Prostate gland (tissue), 2 donors: ENCODE measurements around the gene HMMR. TPM values are rescaled to one million over a fixed set of nuclear protein-coding genes. Genes with fewer than 3 reads are reported as not detected.

Experiments used
- DNase-seq: peaks from one replicate; pipeline ENCODE4 v3.0.0-alpha.2; 2019; ENCODE audit warnings: low spot score
- H3K27ac ChIP-seq, 2 donors: fragments of 200-600 bp; sonication (generic); 2 replicates each; pipeline ENCODE4 v1.5.1; 2017 to 2019
- H3K27me3 ChIP-seq: fragments of 200-600 bp; sonication (generic); replicated peaks from 2 replicates; pipeline ENCODE4 v1.5.1; 2019; ENCODE audit not compliant: insufficient read depth
- H3K36me3 ChIP-seq, 2 donors: fragments of 200-600 bp; sonication (generic); 1 replicate in 1 of 2; 2 replicates in 1 of 2; pipeline versions ENCODE4 v1.5.1 to v1.8.1; 2017 to 2019
- H3K4me1 ChIP-seq: fragments of 200-600 bp; sonication (generic); replicated peaks from 2 replicates; pipeline ENCODE4 v1.5.1; 2019
- H3K4me3 ChIP-seq, 2 donors: fragments of 200-600 bp; sonication (generic); 2 replicates each; pipeline ENCODE4 v1.5.1; 2017 to 2019
- H3K9me3 ChIP-seq: fragments of 200-600 bp; sonication (generic); 2 replicates; pipeline ENCODE4 v1.5.1; 2017
- CTCF ChIP-seq, 4 experiments: fragments of 200-600 bp in 2 of 4; fragments of 450-650 bp in 2 of 4; sonication (generic) in 2 of 4; IDR thresholded peaks; 1 replicate in 3 of 4; 2 replicates in 1 of 4; pipeline ENCODE4 v1.5.1; 2016 to 2019; ENCODE audit warnings: antibody characterized with exemption in 4 of 4, mild to moderate bottlenecking in 2 of 4, moderate library complexity in 2 of 4
- POLR2A ChIP-seq: fragments of 450-650 bp; IDR thresholded peaks from one replicate; pipeline ENCODE4 v1.6.1; 2016; ENCODE audit warnings: antibody characterized with exemption, mild to moderate bottlenecking
- POLR2AphosphoS5 ChIP-seq: sonication (generic); formaldehyde crosslinking; IDR thresholded peaks from one replicate; pipeline ENCODE4 v1.6.1; 2017; ENCODE audit warnings: antibody characterized with exemption
- WGBS: methylation state at CpG from one replicate; pipeline ENCODE4 v1.1.5; 2018; 5-methylcytosine and 5-hydroxymethylcytosine counted together
- intact Hi-C: fragments of 100-400 bp; cut with DNase I; formaldehyde crosslinking; loops from one replicate; pipeline ENCODE4 v1.14.2; 2022
- total RNA-seq, 2 donors: library from RNA; depleted of rRNA; stranded (reverse); fragments of >200 nt; gene quantifications; one replicate each; pipeline ENCODE4 v1.1.0, GENCODE V29; 2016

The HMMR gene
- total RNA-seq, 2 donors from 2014 or later: 1.7 to 1.8 TPM

- DNase-seq: no peak
- intact Hi-C loops: no loop called here
These were observed 19.5 kb upstream of the HMMR start for GRCh38 chr5:163440954-163441353.

GRCh38 chr5:163444526-163444925, 15.9 kb upstream of the HMMR start:
- H3K4me1 ChIP-seq: peaks cover 4% of the 10 kb centered on the region
- H3K36me3 ChIP-seq: no peaks in the 10 kb centered on the region
- TF ChIP-seq POLR2A (no peak), POLR2AphosphoS5 (no peak), CTCF (IDR thresholded peaks at IDR 0.05) (no peak)
- intact Hi-C loops: no loop called here
- DNase-seq: no peak
- 90% methylated on average over 1 of the region's 1 CpG for WGBS
- no peak overlapping the region for H3K4me3 ChIP-seq
- no peaks in the 10 kb centered on the region for H3K9me3 ChIP-seq
- H3K27me3 ChIP-seq: no peaks in the 10 kb centered on the region
- H3K27ac ChIP-seq: no peak overlapping the region

More at GRCh38 chr5:163440954-163441353, 19.5 kb upstream of the HMMR start:
- Histone ChIP-seq H3K4me1 (peaks cover 4% of the 10 kb centered on the region), H3K36me3 (no peaks in the 10 kb centered on the region), H3K27ac (peak overlapping the region in 1 of 2 donors; percentile 62), H3K4me3 (no peak overlapping the region), H3K9me3 (no peaks in the 10 kb centered on the region), H3K27me3 (no peaks in the 10 kb centered on the region)
- 59% methylated on average over 3 of the region's 3 CpGs for WGBS
- TF ChIP-seq CTCF (IDR thresholded peaks at IDR 0.05) (no peak), POLR2AphosphoS5 (peak; percentile 59), POLR2A (no peak)

DNA sequence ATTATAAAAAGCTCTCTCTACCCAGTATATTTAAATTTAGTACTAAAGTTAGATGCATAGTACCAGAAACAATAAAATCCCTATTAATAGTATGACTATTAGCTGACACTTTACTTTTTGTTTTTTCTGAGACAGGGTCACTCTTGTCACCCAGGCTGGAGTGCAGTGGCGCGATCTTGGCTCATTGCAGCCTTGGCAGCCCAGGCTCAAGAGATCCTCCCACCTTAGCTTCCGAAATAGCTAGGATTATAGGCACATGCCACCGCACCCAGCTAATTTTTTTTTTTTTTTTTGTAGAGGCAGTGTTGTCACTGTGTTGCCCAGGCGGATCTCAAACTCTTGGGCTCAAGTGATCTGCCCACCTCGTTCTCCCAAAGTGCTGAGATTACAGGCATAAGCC, 15.1 kb upstream of the HMMR start:
- Histone ChIP-seq H3K27me3 (no peaks in the 10 kb centered on the region), H3K36me3 (no peaks in the 10 kb centered on the region), H3K4me3 (no peak overlapping the region), H3K27ac (no peak overlapping the region), H3K9me3 (no peaks in the 10 kb centered on the region), H3K4me1 (no peaks in the 10 kb centered on the region)
- TF ChIP-seq POLR2A (no peak), POLR2AphosphoS5 (no peak), CTCF (IDR thresholded peaks at IDR 0.05) (no peak)
- WGBS: 90% methylated on average over 6 of the region's 6 CpGs
- intact Hi-C loops: no loop called here
- no peak for DNase-seq

DNA sequence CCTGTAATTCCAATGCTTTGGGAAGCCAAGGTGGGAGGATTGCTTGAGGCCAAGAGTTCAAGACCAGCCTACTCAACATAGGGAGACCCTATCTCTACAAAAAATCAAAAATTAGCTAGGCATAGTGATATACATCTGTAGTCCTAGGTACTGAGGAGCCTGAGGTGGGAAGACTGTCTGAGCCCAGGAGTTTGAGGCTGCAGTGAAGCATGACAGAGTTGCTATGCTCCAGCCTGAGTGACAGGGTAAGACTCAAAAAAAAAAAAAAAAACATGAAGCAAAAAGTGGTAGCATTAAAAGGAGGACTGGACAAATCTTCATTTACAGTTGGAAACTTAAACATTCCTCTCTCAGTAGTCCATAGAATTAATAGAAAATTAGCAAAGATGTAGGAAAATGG, 13.2 kb upstream of the HMMR start:
- no peaks in the 10 kb centered on the region for H3K27me3 ChIP-seq
- H3K9me3 ChIP-seq: no peaks in the 10 kb centered on the region
- intact Hi-C loops: no loop called here
- H3K27ac ChIP-seq: no peak overlapping the region
- no peak for DNase-seq
- H3K36me3 ChIP-seq: no peaks in the 10 kb centered on the region
- H3K4me1 ChIP-seq: no peaks in the 10 kb centered on the region
- no peak overlapping the region for H3K4me3 ChIP-seq
- TF ChIP-seq CTCF (IDR thresholded peaks at IDR 0.05) (no peak), POLR2A (no peak), POLR2AphosphoS5 (no peak)

DNA sequence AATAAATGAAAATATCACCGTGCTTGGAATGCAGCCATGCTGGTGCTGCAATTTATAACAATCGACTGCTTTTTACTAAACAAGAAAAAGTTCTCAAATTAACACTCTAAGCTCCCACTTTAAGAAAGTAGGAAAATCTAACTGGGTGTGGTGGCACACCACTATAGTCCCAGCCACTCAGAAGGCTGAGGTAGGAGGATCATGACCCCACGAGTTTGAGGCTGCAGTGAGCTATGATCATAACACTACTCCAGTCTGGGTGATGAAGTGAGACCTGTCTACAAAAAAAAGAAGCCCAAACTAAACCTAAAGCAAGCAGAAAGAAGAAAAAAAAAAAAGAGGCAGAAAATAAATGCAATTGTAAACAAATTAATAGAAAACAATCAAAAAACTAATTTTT, 12.6 kb upstream of the HMMR start:
- no peak overlapping the region for H3K4me3 ChIP-seq
- H3K36me3 ChIP-seq: no peaks in the 10 kb centered on the region
- no peaks in the 10 kb centered on the region for H3K27me3 ChIP-seq
- no peaks in the 10 kb centered on the region for H3K4me1 ChIP-seq
- no peak for DNase-seq
- no peaks in the 10 kb centered on the region for H3K9me3 ChIP-seq
- no peak for TF ChIP-seq CTCF (IDR thresholded peaks at IDR 0.05)
- TF ChIP-seq POLR2AphosphoS5: no peak
- no peak for TF ChIP-seq POLR2A
- no peak overlapping the region for H3K27ac ChIP-seq
- intact Hi-C loops: no loop called here
- 71% methylated on average over 3 of the region's 3 CpGs for WGBS
